Ishikawa (cell line): ENCODE data around the gene SLC24A3.

Experiments
- CEBPB ChIP-seq: IDR thresholded peaks from 2 replicates; pipeline ENCODE4 v1.6.1; 2012
- CREB1 ChIP-seq: IDR thresholded peaks from 2 replicates; pipeline ENCODE4 v1.6.1; 2012; ENCODE audit warnings: low read depth
- EGR1 ChIP-seq: IDR thresholded peaks from 2 replicates; pipeline ENCODE4 v1.6.1; 2012
- RAD21 ChIP-seq: IDR thresholded peaks from 2 replicates; pipeline ENCODE4 v1.6.1; 2012; ENCODE audit warnings: low read depth
- TCF12 ChIP-seq: IDR thresholded peaks from 2 replicates; pipeline ENCODE4 v1.6.1; 2012; ENCODE audit warnings: low read depth
- YY1 ChIP-seq: IDR thresholded peaks from 2 replicates; pipeline ENCODE4 v1.6.1; 2012; ENCODE audit warnings: low read depth
- TF ChIP-seq, protein P1 (sequence below): IDR thresholded peaks from 2 replicates; pipeline ENCODE4 v1.6.1; 2012

DNA sequence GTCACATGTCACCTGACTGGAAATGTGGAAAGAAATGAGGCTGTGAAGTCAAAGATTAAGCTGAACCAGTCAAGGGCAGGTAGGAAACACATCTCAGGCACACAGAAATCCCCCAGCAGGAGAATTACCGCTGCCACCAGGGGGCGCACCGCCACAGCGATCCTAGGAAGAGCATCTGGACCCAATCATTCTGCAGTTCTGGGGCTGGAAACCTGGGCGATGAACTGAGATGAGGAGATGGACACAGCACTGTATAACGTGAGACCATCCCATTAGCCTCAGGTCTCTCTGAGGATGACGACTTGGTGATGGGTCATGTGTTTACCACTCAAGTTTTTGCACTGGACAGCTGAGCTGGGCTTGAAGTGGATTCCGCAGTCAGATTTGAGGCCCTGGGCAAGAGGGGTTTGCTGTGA lies 6.5 kb upstream of the SLC24A3 start:
- TF ChIP-seq RAD21 (peak; percentile 69), EGR1 (no peak), YY1 (no peak), TCF12 (no peak), CREB1 (no peak), CEBPB (no peak)
- TF ChIP-seq, protein P1, sequence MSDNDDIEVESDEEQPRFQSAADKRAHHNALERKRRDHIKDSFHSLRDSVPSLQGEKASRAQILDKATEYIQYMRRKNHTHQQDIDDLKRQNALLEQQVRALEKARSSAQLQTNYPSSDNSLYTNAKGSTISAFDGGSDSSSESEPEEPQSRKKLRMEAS, result no peak
